Epidermal melanocyte (primary cell): ENCODE measurements around the gene ITGB1.

Experiments
- DNase-seq: peaks from one replicate; pipeline ENCODE4 v3.0.0; 2011; ENCODE audit warnings: low spot score; ENCODE audit not compliant: insufficient read length

Gene ITGB1

GRCh38 chr10:32889631-32890212 lies 68.3 kb downstream of the ITGB1 start:
- no peak for DNase-seq

GRCh38 chr10:32888161-32888927 lies 69.7 kb downstream of the ITGB1 start:
- DNase-seq, result no peak

GRCh38 chr10:32887481-32887880 lies 70.5 kb downstream of the ITGB1 start:
- no peak for DNase-seq

GRCh38 chr10:32882076-32882475 lies 76.0 kb downstream of the ITGB1 start:
- no peak for DNase-seq

- no peak for DNase-seq
Measured at GRCh38 chr10:32878646-32879045, 79.4 kb downstream of the ITGB1 start.

DNA sequence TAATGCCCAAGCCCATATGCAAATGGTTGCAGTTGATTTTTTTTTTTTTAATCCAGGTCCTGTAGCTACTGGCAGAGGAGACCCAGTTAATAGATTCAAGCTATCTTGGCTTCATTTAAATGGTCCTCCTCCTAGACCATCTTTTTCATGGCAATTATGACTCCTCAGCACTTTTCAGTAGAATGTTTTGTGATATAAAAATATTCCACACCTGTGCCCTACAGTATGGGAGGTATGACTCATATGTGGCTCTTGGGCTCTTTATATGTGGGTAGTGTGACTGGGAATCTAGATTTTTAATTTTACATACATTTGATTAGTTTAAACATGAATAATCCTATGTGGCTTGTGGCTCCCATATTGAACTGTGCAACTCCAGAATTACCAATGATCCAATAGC lies 80.1 kb downstream of the ITGB1 start:
- DNase-seq, result no peak

DNA sequence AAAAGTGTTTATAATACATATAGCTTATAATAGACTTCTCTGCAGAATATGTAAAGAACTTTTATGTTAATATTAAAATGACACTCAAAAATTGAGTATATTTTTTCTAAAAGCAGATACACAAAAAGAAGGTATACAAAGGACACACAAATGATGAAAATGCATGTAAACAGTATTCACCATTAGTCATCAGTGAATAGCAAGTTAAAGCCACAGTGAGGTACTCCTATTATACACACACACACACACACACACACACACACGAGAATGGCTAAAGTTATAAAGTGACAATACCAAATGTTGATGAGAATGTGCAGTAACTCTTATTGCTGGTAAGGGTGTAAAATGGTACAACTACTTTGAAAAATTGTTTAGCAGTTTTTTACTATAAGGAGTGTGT lies 92.9 kb downstream of the ITGB1 start:
- no peak for DNase-seq

DNA sequence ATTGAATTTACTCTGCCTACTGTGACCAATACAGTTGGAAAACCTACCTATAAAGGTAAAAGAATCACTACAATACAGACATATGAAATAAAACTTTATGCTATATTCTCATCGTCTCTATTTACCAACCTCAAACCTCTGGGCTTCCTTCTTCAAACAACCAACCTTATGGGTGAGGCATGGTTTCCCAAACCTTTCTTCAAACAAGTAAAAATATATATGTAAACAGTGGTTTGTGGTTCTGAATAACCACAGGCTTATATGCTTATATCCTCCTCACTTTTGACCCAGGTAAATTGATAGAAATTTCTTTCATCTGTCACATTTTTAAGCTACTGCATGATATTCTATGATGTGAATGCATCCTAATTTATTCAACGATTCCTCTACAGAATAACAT lies 103.6 kb downstream of the ITGB1 start:
- DNase-seq, result no peak

GRCh38 chr10:32851301-32851700 lies 106.7 kb downstream of the ITGB1 start:
- DNase-seq, result no peak
